IMR-90 (cell line): ENCODE measurements around the gene GPC5. TPM values are rescaled to one million over a fixed set of nuclear protein-coding genes. Genes with fewer than 3 reads are reported as not detected.

Experiments
- ATAC-seq: fragments of 200-7000 bp; cut with Tn5 transposase; 2 replicates; pipeline ENCODE4 v1.9.1; 2020; ENCODE audit warnings: low read depth, mild to moderate bottlenecking, moderate library complexity
- BruUV-seq: library from RNA; stranded (reverse); fragments of 400-500 nt; replicated peaks from 2 replicates; lab custom pipeline; 2021; lab: Mats Ljungman, UMichigan
- CTCF ChIA-PET: fragments of 300-600 bp; formaldehyde crosslinking; extraction: SDS; loops from one replicate; lab custom pipeline; 2021; ENCODE audit warnings: antibody characterized with exemption; lab: Yijun Ruan, JAX
- POLR2A ChIA-PET: fragments of 300-600 bp; sonication (Branson Sonifier 250); formaldehyde crosslinking; loops from one replicate; lab custom pipeline; 2022; ENCODE audit warnings: antibody characterized with exemption; ENCODE audit not compliant: unreplicated experiment; lab: Charles Lee
- DNase-seq: peaks from one replicate; pipeline ENCODE4 v3.0.0; 2013
- H2AFZ ChIP-seq: replicated peaks from 2 replicates; pipeline ENCODE3; 2013; ENCODE audit warnings: low read length, mild to moderate bottlenecking; ENCODE audit not compliant: poor library complexity
- H2AK5ac ChIP-seq: 2 replicates; pipeline ENCODE4 v1.6.1; 2013; ENCODE audit warnings: low read depth, low read length, inconsistent platforms
- H2AK9ac ChIP-seq: replicated peaks from 2 replicates; pipeline ENCODE3; 2013; ENCODE audit warnings: mild to moderate bottlenecking, low read depth, low read length, moderate library complexity; ENCODE audit not compliant: poor library complexity
- H2BK120ac ChIP-seq: 2 replicates; pipeline ENCODE4 v1.6.1; 2013; ENCODE audit warnings: low read depth, low read length, inconsistent platforms
- H2BK15ac ChIP-seq: 3 replicates; pipeline ENCODE4 v1.6.1; 2013; ENCODE audit warnings: low read depth, low read length, inconsistent platforms
- H2BK20ac ChIP-seq: 2 replicates; pipeline ENCODE4 v1.6.1; 2013; ENCODE audit warnings: low read depth, mild to moderate bottlenecking, inconsistent platforms, low read length, moderate library complexity
- H2BK5ac ChIP-seq: 2 replicates; pipeline ENCODE4 v1.6.1; 2013; ENCODE audit warnings: mild to moderate bottlenecking, low read depth, low read length, inconsistent platforms; ENCODE audit not compliant: poor library complexity, severe bottlenecking
- H3K14ac ChIP-seq: replicated peaks from 2 replicates; pipeline ENCODE4 v1.6.1; 2013; ENCODE audit warnings: low read depth, low read length, inconsistent platforms
- H3K18ac ChIP-seq: 2 replicates; pipeline ENCODE4 v1.6.1; 2013; ENCODE audit warnings: low read depth, low read length, control low read depth
- H3K23ac ChIP-seq: 2 replicates; pipeline ENCODE4 v1.6.1; 2013; ENCODE audit warnings: low read depth, low read length, inconsistent platforms
- H3K27ac ChIP-seq: 2 replicates; pipeline ENCODE4 v1.5.1; 2013; ENCODE audit warnings: mild to moderate bottlenecking, control low read depth, low read length; ENCODE audit not compliant: insufficient read depth
- H3K27me3 ChIP-seq: 2 replicates; pipeline ENCODE4 v1.6.1; 2013; ENCODE audit warnings: low read length; ENCODE audit not compliant: control insufficient read depth, insufficient read depth
- H3K36me3 ChIP-seq: 2 replicates; pipeline ENCODE4 v1.6.1; 2013; ENCODE audit warnings: low read length, mixed read lengths; ENCODE audit not compliant: control insufficient read depth, insufficient read depth
- H3K4ac ChIP-seq: 2 replicates; pipeline ENCODE4 v1.6.1; 2013; ENCODE audit warnings: low read depth, low read length, inconsistent platforms
- H3K4me1 ChIP-seq: 2 replicates; pipeline ENCODE4 v1.6.1; 2013; ENCODE audit warnings: low read length, mixed read lengths; ENCODE audit not compliant: control insufficient read depth, insufficient read depth
- H3K4me2 ChIP-seq: 2 replicates; pipeline ENCODE4 v1.6.1; 2013; ENCODE audit warnings: low read depth, mild to moderate bottlenecking, control low read depth, low read length, moderate library complexity
- H3K4me3 ChIP-seq: 2 replicates; pipeline ENCODE4 v1.5.1; 2013; ENCODE audit warnings: low read depth, mild to moderate bottlenecking, control low read depth, low read length, moderate library complexity; ENCODE audit not compliant: insufficient read depth
- H3K56ac ChIP-seq: 2 replicates; pipeline ENCODE4 v1.6.1; 2013; ENCODE audit warnings: low read length, inconsistent platforms; ENCODE audit not compliant: insufficient read depth; ENCODE audit errors: extremely low read depth
- H3K79me1 ChIP-seq, 2 experiments: 2 replicates each; pipeline ENCODE4 v1.6.1; 2013; ENCODE audit warnings: low read length in 2 of 2, inconsistent platforms in 1 of 2, low read depth in 1 of 2
- H3K9ac ChIP-seq: 2 replicates; pipeline ENCODE4 v1.6.1; 2013; ENCODE audit warnings: low read depth, low read length, control low read depth
- H3K9me1 ChIP-seq: 2 replicates; pipeline ENCODE4 v1.6.1; 2013; ENCODE audit warnings: low read length, inconsistent platforms; ENCODE audit not compliant: insufficient read depth
- H3K9me3 ChIP-seq: 2 replicates; pipeline ENCODE4 v1.6.1; 2013; ENCODE audit warnings: low read length; ENCODE audit not compliant: control insufficient read depth, insufficient read depth
- H4K20me1 ChIP-seq: 2 replicates; pipeline ENCODE4 v1.6.1; 2013; ENCODE audit warnings: low read length, inconsistent platforms; ENCODE audit not compliant: insufficient read depth
- H4K5ac ChIP-seq: 2 replicates; pipeline ENCODE4 v1.6.1; 2013; ENCODE audit warnings: mild to moderate bottlenecking, low read depth, low read length, control low read depth
- H4K8ac ChIP-seq, 2 experiments: 2 replicates each; pipeline ENCODE4 v1.6.1; 2013; ENCODE audit warnings: low read depth in 2 of 2, low read length in 2 of 2, control low read depth in 1 of 2, inconsistent platforms in 1 of 2
- H4K91ac ChIP-seq: 2 replicates; pipeline ENCODE4 v1.6.1; 2013; ENCODE audit warnings: low read depth, low read length, inconsistent platforms; ENCODE audit not compliant: insufficient read depth
- BHLHE40 ChIP-seq: fragments of 150-350 bp; IDR thresholded peaks from 2 replicates; pipeline ENCODE4 v1.6.1; 2016; ENCODE audit warnings: mild to moderate bottlenecking, low read depth, low read length
- CHD1 ChIP-seq: IDR thresholded peaks from 2 replicates; pipeline ENCODE4 v1.6.1; 2012; ENCODE audit warnings: low read depth, low read length, improper control_type of control experiment
- MXI1 ChIP-seq: IDR thresholded peaks from 2 replicates; pipeline ENCODE4 v1.6.1; 2012; ENCODE audit warnings: low read depth, mild to moderate bottlenecking, low read length, moderate library complexity, borderline replicate concordance
- POLR2A ChIP-seq: IDR thresholded peaks from 2 replicates; pipeline ENCODE4 v1.6.1; 2012; ENCODE audit warnings: mild to moderate bottlenecking, low read depth, low read length
- RAD21 ChIP-seq: IDR thresholded peaks from 2 replicates; pipeline ENCODE4 v1.6.1; 2012; ENCODE audit warnings: low read length, improper control_type of control experiment
- RCOR1 ChIP-seq: IDR thresholded peaks from 2 replicates; pipeline ENCODE4 v1.6.1; 2012; ENCODE audit warnings: mild to moderate bottlenecking, low read length, improper control_type of control experiment; ENCODE audit not compliant: insufficient replicate concordance
- SMC3 ChIP-seq: fragments of 150-350 bp; IDR thresholded peaks from 2 replicates; pipeline ENCODE4 v1.6.1; 2016; ENCODE audit warnings: low read depth, mild to moderate bottlenecking, antibody characterized with exemption, low read length, moderate library complexity
- WGBS, 2 experiments: methylation state at CpG; one replicate each; pipeline versions ENCODE4 v1.1.5 to v1.1.7; 2013; ENCODE audit warnings: missing lambda C conversion rate in 2 of 2; ENCODE audit not compliant: insufficient read length in 1 of 2; ENCODE audit errors: extremely low coverage in 2 of 2; 5-methylcytosine and 5-hydroxymethylcytosine counted together
- dilution Hi-C: fragments of 300-500 bp; cut with HindIII; formaldehyde crosslinking; loops from one replicate; pipeline ENCODE4 v1.14.3; 2018; ENCODE audit warnings: low sequenced_read_pairs; ENCODE audit not compliant: unreplicated experiment
- in situ Hi-C: fragments of 300-500 bp; cut with MboI; formaldehyde crosslinking; loops from 3 replicates; pipeline ENCODE4 v1.14.3; 2019; ENCODE audit warnings: low sequenced_read_pairs, inconsistent platforms, mixed read lengths
- intact Hi-C: fragments of 100-400 bp; cut with micrococcal nuclease; formaldehyde crosslinking; loops from 2 replicates; pipeline ENCODE4 v1.10.0; 2022
- polyA plus RNA-seq, 3 experiments: library from polyadenylated mRNA; depleted of rRNA; stranded (reverse); fragments of >200 nt; gene quantifications; 2 replicates each; pipeline ENCODE4 v1.2.3, GENCODE V29; 2012; ENCODE audit warnings: low replicate concordance in 1 of 3
- total RNA-seq: library from RNA; depleted of rRNA; stranded (reverse); fragments of >200 nt; gene quantifications from 2 replicates; pipeline ENCODE4 v1.2.3, GENCODE V29; 2012
- TF ChIP-seq, protein P1 (sequence below): fragments of 150-350 bp; IDR thresholded peaks from 2 replicates; pipeline ENCODE4 v1.6.1; 2016; ENCODE audit warnings: low read depth, mild to moderate bottlenecking, low read length, moderate library complexity, borderline replicate concordance
- TF ChIP-seq, protein P2 (sequence below): fragments of 150-350 bp; IDR thresholded peaks from 2 replicates; pipeline ENCODE4 v1.6.1; 2017; ENCODE audit warnings: mild to moderate bottlenecking, antibody characterized with exemption, low read length, low read depth

The GPC5 gene
- total and polyA plus RNA-seq, 2 of the 4 experiments (the other 2 are of a cell fraction) = 0.94 to 1.8 TPM

DNA sequence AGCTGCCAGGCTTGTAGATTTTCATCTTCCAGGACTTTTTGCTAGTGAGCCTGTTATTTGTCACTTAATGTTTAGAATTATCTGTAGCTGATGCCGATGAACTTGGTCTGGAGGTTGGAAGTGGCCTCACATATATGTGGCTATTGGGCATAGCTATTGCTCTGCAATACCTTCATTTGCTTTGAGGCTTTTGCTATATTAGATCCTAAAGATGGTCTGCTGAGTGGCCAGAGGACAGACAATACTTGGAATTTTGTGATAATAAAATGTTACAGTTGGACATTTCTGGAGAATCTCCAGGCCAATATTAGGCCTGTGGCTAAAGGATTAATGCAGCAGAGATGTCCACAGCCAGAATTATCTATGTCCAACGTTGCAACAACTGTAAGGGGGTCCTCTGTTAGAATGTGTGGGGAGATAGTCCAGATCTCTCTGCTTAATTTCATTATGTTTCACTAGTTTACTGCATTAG, 222.3 kb downstream of the GPC5 start:
- Histone ChIP-seq H2BK5ac (no peak overlapping the region), H3K9me1 (no peaks in the 10 kb centered on the region), H3K9ac (no peak overlapping the region), H2AK9ac (no peak overlapping the region), H3K4me3 (no peak overlapping the region), H2BK15ac (no peak overlapping the region), H3K27me3 (no peaks in the 10 kb centered on the region), H4K8ac (no peak overlapping the region), H2AK5ac (no peak overlapping the region), H3K9me3 (peaks cover 3% of the 10 kb centered on the region), H4K20me1 (no peaks in the 10 kb centered on the region), H3K79me1 (no peaks in the 10 kb centered on the region), H3K4me2 (no peak overlapping the region), H3K56ac (no peak overlapping the region), H2BK20ac (no peak overlapping the region), H3K18ac (no peak overlapping the region), H3K14ac (no peak overlapping the region), H4K91ac (no peak overlapping the region), H4K5ac (no peak overlapping the region), H3K4ac (no peak overlapping the region), H3K27ac (no peak overlapping the region), H3K4me1 (no peaks in the 10 kb centered on the region), H2AFZ (no peak overlapping the region), H3K23ac (no peak overlapping the region), H2BK120ac (no peak overlapping the region), H3K36me3 (no peaks in the 10 kb centered on the region)
- no CpG with 5 or more reads among the region's 2 CpGs for WGBS, 2 experiments
- TF ChIP-seq, protein P1, sequence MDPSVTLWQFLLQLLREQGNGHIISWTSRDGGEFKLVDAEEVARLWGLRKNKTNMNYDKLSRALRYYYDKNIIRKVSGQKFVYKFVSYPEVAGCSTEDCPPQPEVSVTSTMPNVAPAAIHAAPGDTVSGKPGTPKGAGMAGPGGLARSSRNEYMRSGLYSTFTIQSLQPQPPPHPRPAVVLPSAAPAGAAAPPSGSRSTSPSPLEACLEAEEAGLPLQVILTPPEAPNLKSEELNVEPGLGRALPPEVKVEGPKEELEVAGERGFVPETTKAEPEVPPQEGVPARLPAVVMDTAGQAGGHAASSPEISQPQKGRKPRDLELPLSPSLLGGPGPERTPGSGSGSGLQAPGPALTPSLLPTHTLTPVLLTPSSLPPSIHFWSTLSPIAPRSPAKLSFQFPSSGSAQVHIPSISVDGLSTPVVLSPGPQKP = no peak
- TF ChIP-seq POLR2A (no peak), RAD21 (no peak), BHLHE40 (no peak), RCOR1 (no peak), SMC3 (no peak), MXI1 (no peak), CHD1 (no peak)
- TF ChIP-seq, protein P2, sequence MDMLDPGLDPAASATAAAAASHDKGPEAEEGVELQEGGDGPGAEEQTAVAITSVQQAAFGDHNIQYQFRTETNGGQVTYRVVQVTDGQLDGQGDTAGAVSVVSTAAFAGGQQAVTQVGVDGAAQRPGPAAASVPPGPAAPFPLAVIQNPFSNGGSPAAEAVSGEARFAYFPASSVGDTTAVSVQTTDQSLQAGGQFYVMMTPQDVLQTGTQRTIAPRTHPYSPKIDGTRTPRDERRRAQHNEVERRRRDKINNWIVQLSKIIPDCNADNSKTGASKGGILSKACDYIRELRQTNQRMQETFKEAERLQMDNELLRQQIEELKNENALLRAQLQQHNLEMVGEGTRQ = no peak
- CTCF ChIA-PET = no interaction called here
- in situ Hi-C loops = no loop called here
- BruUV-seq = no TSS peak
- DNase-seq (no peak), ATAC-seq (no peak)
- dilution Hi-C loops = no loop called here
- intact Hi-C loops = no loop called here
- POLR2A ChIA-PET = no interaction called here
